Erythroblast (primary cell): ENCODE results near the gene DCAF12L2.
"Not testable (repeated sequence)": the region's sequence is repeated elsewhere in the genome, so short reads cannot be mapped to it uniquely, and the experiment has no call there.

Source experiments
- DNase-seq, 2 experiments: peaks; one replicate each; lab custom pipeline; 2025; lab: John Stamatoyannopoulos, UW
- GATA1 ChIP-seq: IDR thresholded peaks from 2 replicates; pipeline ENCODE4 v1.6.1; 2011; ENCODE audit warnings: low read depth, mild to moderate bottlenecking, control low read depth, low read length, moderate library complexity
- POLR2A ChIP-seq: IDR thresholded peaks from 2 replicates; pipeline ENCODE4 v1.6.1; 2011; ENCODE audit warnings: mild to moderate bottlenecking, low read length

DCAF12L2 gene

DNA sequence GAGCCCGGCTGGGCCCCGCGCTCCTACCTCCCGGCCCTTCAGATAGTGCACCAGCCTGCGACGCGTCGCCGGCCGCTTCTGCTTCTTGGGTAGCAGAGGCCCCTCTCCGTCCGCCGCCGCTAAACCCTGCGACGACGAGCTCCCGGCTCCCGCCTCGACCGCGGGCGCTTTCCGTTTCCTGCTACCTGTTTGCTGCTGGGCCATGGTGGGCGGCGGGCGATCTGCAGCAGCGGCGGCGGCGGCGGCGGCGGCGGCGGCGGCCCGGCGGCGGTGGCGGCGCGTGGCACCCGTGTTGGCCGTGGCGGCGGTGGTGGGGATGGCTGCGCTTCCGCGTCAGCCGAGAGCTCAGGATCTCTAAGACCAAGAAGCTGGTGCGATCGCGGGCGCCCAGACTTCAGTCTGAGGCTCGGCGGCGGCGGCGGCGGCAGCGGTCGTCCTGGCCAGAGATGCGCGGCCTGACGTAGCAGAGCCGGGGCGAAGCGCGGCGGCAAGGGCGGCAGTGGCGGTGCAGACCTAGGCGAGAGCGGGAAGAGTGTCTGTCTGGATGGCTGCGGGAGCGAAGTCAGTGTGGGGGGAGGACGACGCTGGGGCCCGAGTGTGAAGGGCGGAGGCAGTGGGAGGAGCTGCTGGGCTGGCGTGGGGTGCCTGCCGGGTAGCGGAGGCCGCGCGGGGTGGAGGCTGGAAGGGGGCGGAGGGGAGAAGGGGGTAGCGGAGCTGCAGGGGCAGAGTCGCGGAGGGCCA, at the start of gene DCAF12L2:
DCAF12L2 (minus strand) TSS at position 569 of the 741 bp plus-strand sequence; CDS start at position 204, 365 bp downstream.
- DNase-seq, result peak in 1 of 2 experiments; percentile 0
- TF ChIP-seq POLR2A, result no peak
- TF ChIP-seq GATA1, result no peak

GRCh38 chrX:126190888-126191287, 24.8 kb upstream of the DCAF12L2 start:
- not testable (repeated sequence) for DNase-seq

- no peak for DNase-seq
- TF ChIP-seq POLR2A (no peak), GATA1 (no peak)
Measured at GRCh38 chrX:126177133-126177840, 11.2 kb upstream of the DCAF12L2 start.

DNA sequence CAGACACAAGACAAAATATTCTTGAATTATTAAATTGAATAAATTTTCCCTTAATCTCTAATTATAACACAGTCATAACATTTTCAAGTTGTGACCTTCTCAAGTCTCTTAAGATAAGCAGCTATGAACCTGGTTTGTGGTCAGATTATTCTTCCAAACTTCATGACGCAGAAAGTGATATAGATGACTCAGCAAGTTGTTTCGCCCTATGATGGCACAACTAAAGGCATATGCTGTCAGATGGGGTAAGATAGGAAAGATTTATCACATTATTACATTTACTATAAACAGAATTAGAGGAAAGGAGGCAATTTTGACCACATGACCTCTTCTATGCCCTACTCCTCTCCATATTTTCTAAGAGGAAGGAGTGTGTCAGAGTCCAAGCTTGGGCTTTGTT, 4.6 kb upstream of the DCAF12L2 start:
- DNase-seq, result peak in 1 of 2 experiments; percentile 0
- no peak for TF ChIP-seq GATA1
- no peak for TF ChIP-seq POLR2A

DNA sequence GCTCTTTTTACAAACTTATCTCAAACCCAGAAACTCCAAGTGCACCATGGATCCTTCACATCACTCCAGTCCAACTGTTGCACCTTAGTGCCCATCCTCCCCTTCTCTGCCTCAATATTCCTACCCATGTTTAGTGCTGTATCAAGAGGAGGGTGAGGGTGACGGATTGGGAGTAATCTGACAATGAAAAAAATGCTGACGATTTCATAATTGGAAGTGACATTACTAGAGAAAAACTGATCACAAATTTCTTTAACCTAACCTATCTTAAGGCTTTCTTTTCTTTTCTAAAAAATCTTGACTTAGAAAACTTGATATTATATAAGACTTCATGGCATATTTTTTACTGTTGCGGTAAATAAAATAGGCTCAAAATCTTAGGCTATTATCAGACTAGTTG, 1.5 kb upstream of the DCAF12L2 start:
- no peak for TF ChIP-seq POLR2A
- no peak for TF ChIP-seq GATA1
- DNase-seq, result no peak

- TF ChIP-seq GATA1, result no peak
- TF ChIP-seq POLR2A, result no peak
- no peak for DNase-seq
Measured at GRCh38 chrX:126165401-126165720, 728 bp downstream of the DCAF12L2 start.

- TF ChIP-seq GATA1, result no peak
- TF ChIP-seq POLR2A, result no peak
- DNase-seq, result no peak
Measured at GRCh38 chrX:126164689-126165400, 1.2 kb downstream of the DCAF12L2 start.

DNA sequence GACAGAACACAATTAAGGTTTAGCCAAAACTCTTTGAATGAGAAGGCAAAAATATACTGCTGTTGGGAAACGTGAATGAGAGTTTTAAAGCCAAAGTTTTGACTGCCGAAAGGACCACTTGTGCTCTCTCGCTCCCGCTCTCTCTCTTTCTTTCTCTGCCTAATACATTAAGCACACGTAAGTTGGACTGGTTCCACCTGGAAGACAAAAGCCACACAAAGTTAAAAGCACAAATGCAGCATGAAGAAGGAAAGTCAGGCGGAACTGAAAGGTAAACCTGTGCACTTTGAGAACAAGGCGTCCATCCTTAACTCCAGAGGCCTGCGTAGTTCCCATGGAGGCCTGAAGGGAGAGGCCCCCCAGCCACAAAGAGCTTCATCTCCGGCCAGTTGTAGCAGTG, 1.9 kb downstream of the DCAF12L2 start:
- no peak for DNase-seq
- TF ChIP-seq POLR2A (no peak), GATA1 (no peak)

- no peak for DNase-seq
- TF ChIP-seq GATA1 (no peak), POLR2A (no peak)
Measured at GRCh38 chrX:126141014-126141413, 25.1 kb downstream of the DCAF12L2 start.

- TF ChIP-seq POLR2A (no peak), GATA1 (no peak)
- no peak for DNase-seq
Measured at GRCh38 chrX:126137899-126138298, 28.2 kb downstream of the DCAF12L2 start.

GRCh38 chrX:126124721-126125120, 41.4 kb downstream of the DCAF12L2 start:
- no peak for TF ChIP-seq GATA1
- no peak for TF ChIP-seq POLR2A

More at GRCh38 chrX:126124721-126125120, 41.4 kb downstream of the DCAF12L2 start:
- DNase-seq, result no peak
